ENCODE measurements around the gene ARCN1.

DNA sequence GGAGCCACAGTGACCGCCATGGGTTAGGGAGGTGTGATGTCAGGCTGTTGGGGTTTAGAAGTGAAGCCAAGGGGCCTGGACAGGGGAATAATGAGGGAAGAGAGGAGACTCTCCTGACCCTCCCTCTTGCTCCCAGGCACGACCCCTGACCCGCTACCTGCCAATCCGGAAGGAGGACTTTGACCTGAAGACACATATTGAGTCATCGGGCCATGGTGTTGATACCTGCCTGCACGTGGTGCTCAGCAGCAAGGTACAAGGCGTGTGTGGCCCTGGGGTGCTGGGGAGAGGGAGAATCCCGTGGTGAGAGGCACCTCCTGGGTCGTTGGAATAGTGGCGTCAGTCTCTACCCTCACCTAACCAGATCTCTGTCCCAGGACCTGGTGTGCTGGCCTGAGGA lies 77.7 kb downstream of the ARCN1 start:
- TF ChIP-seq, protein P1, sequence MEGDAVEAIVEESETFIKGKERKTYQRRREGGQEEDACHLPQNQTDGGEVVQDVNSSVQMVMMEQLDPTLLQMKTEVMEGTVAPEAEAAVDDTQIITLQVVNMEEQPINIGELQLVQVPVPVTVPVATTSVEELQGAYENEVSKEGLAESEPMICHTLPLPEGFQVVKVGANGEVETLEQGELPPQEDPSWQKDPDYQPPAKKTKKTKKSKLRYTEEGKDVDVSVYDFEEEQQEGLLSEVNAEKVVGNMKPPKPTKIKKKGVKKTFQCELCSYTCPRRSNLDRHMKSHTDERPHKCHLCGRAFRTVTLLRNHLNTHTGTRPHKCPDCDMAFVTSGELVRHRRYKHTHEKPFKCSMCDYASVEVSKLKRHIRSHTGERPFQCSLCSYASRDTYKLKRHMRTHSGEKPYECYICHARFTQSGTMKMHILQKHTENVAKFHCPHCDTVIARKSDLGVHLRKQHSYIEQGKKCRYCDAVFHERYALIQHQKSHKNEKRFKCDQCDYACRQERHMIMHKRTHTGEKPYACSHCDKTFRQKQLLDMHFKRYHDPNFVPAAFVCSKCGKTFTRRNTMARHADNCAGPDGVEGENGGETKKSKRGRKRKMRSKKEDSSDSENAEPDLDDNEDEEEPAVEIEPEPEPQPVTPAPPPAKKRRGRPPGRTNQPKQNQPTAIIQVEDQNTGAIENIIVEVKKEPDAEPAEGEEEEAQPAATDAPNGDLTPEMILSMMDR (IDR thresholded peaks at IDR 0.05): no peak
- TF ChIP-seq POLR2A (IDR thresholded peaks at IDR 0.05): no peak

All from esophagus squamous epithelium (tissue), 4 donors.